Uterus (tissue), 4 donors: ENCODE results near the gene HLA-DRB1. TPM values are rescaled to one million over a fixed set of nuclear protein-coding genes. Genes with fewer than 3 reads are reported as not detected.
A peak's percentile ranks its signal among the peaks of the same experiment; 100 is the strongest.

Experiments
- DNase-seq, 2 donors: peaks; one replicate each; pipeline ENCODE4 v3.0.0-alpha.2; 2019 to 2020
- H3K27ac ChIP-seq, 2 donors: fragments of 200-600 bp; sonication (generic); 1 replicate in 1 of 2; 2 replicates in 1 of 2; pipeline ENCODE4 v1.5.1; 2016 to 2018
- H3K27me3 ChIP-seq, 2 donors: fragments of 200-600 bp; sonication (generic); one replicate each; pipeline ENCODE4 v1.5.1; 2018 to 2019; ENCODE audit warnings: control low read depth in 1 of 2
- H3K36me3 ChIP-seq, 2 donors: fragments of 200-600 bp; sonication (generic); one replicate each; pipeline ENCODE4 v1.5.1; 2019; ENCODE audit warnings: control low read depth in 1 of 2
- H3K4me1 ChIP-seq, 2 donors: fragments of 200-600 bp; sonication (generic); one replicate each; pipeline ENCODE4 v1.5.1; 2018 to 2019; ENCODE audit warnings: control low read depth in 1 of 2
- H3K4me3 ChIP-seq, 2 donors: fragments of 200-600 bp; sonication (generic); 1 replicate in 1 of 2; 2 replicates in 1 of 2; pipeline ENCODE4 v1.5.1; 2018 to 2019; ENCODE audit warnings: mild to moderate bottlenecking in 1 of 2
- H3K9me3 ChIP-seq, 2 donors: fragments of 200-600 bp; sonication (generic); one replicate each; pipeline ENCODE4 v1.5.1; 2019; ENCODE audit warnings: control low read depth in 1 of 2
- POLR2A ChIP-seq, 2 donors: fragments of 450-650 bp; IDR thresholded peaks; one replicate each; pipeline ENCODE4 v1.6.1; 2016; ENCODE audit warnings: antibody characterized with exemption in 2 of 2, mild to moderate bottlenecking in 1 of 2, moderate library complexity in 1 of 2
- intact Hi-C: fragments of 100-400 bp; cut with DNase I; formaldehyde crosslinking; loops from one replicate; pipeline ENCODE4 v1.15.1; 2023; ENCODE audit warnings: low total_unique reads
- total RNA-seq, 4 donors: library from RNA; depleted of rRNA in 3 of 4; stranded (reverse); fragments of >200 nt in 3 of 4; gene quantifications; one replicate each; pipeline versions ENCODE4 v1.1.0 to v1.2.4, GENCODE V29; 2014 to 2023
- TF ChIP-seq, protein P1 (sequence below), 4 experiments: fragments of 200-600 bp in 2 of 4; fragments of 450-650 bp in 2 of 4; sonication (generic) in 2 of 4; IDR thresholded peaks; one replicate each; pipeline ENCODE4 v1.5.1; 2016 to 2019; ENCODE audit warnings: antibody characterized with exemption in 4 of 4, mild to moderate bottlenecking in 2 of 4, moderate library complexity in 1 of 4
- donor health status: DM: yes; HTN: yes; CAD: no.

HLA-DRB1 gene
- total RNA-seq, 4 donors from 2014 or later = 15.9 to 197 (median 79.2) TPM

DNA sequence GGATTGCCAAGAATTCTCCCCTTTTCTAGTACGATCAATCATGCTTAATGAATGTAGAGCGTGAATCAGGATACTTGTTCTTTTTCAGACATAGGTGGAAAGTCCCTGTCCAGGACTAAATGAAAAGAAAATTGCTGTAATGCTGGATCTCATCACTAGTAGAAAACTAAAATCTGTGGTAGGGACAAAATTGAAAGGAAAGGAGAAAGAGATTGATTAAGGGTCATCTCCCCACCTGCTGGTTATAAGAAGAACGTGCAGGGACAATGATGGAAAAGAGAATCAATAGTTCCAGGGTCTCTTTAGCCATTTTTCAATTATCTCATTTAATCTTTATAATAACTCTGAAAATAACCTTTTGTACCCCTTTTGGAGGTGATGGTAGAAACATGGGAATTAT is 18.7 kb upstream of the HLA-DRB1 start:
- Histone ChIP-seq H3K27ac (no peak overlapping the region), H3K36me3 (no peaks in the 10 kb centered on the region), H3K27me3 (no peaks in the 10 kb centered on the region), H3K4me1 (no peaks in the 10 kb centered on the region), H3K9me3 (no peaks in the 10 kb centered on the region), H3K4me3 (no peak overlapping the region)
- DNase-seq = no peak
- intact Hi-C loops = no loop called here
- no peak for TF ChIP-seq POLR2A (IDR thresholded peaks at IDR 0.05)
- TF ChIP-seq, protein P1, sequence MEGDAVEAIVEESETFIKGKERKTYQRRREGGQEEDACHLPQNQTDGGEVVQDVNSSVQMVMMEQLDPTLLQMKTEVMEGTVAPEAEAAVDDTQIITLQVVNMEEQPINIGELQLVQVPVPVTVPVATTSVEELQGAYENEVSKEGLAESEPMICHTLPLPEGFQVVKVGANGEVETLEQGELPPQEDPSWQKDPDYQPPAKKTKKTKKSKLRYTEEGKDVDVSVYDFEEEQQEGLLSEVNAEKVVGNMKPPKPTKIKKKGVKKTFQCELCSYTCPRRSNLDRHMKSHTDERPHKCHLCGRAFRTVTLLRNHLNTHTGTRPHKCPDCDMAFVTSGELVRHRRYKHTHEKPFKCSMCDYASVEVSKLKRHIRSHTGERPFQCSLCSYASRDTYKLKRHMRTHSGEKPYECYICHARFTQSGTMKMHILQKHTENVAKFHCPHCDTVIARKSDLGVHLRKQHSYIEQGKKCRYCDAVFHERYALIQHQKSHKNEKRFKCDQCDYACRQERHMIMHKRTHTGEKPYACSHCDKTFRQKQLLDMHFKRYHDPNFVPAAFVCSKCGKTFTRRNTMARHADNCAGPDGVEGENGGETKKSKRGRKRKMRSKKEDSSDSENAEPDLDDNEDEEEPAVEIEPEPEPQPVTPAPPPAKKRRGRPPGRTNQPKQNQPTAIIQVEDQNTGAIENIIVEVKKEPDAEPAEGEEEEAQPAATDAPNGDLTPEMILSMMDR (IDR thresholded peaks at IDR 0.05) = no peak

DNA sequence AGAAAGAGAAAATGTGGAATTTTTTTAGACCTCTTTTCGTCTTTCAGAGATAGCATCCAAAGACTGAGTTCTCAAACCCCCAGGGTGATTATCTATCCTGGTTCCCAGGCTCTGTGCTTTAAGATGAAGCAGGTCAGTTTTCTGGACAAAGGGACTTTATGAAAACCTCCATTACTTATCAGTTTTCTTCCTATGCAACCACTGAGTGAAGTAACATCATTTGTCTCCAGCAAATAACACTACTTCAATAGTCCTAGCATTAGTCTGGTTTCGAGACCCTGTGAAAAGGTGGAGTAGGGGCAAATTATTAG is 18.3 kb upstream of the HLA-DRB1 start:
- no peak overlapping the region for H3K4me3 ChIP-seq
- no peaks in the 10 kb centered on the region for H3K4me1 ChIP-seq
- no peak for DNase-seq
- no peaks in the 10 kb centered on the region for H3K9me3 ChIP-seq
- no peak for TF ChIP-seq POLR2A (IDR thresholded peaks at IDR 0.05)
- TF ChIP-seq, protein P1 (IDR thresholded peaks at IDR 0.05) = no peak
- H3K27me3 ChIP-seq = no peaks in the 10 kb centered on the region
- no peaks in the 10 kb centered on the region for H3K36me3 ChIP-seq
- no peak overlapping the region for H3K27ac ChIP-seq
- intact Hi-C loops = no loop called here

DNA sequence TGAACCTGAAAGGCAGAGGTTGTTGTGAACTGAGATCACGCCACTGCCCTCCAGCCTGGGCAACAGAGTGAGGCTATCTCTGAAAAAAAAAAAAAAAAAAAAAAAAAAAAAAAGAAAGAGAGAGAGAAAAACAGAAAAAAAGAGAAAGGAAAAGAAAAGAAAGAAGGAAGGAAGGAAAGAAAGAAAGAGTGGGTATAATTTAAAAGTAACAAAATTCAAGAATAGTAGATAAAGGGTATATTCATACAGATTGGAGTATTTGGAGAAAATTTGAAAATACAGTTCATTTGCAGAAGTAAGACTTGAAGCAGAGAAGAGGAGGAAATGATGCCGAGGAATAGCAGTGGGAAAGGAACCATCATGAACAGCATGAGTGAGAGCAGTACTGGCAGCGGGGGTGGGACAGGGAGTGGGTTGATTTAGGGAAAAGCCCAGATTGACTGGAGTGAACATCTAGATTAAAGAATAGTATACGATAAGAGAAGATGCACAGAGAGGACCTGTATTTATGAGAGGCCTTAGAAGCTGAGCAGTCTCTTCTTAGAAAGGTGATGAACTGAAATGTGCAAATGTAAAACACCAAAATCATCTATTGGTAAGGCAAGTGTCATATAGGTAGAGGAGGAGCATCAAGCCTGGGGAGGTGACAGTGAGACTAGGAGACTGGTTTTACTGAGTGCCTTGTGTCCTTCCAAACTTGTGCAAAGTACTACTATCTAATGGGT is 17.8 kb upstream of the HLA-DRB1 start:
- no peaks in the 10 kb centered on the region for H3K4me1 ChIP-seq
- no peak overlapping the region for H3K4me3 ChIP-seq
- H3K36me3 ChIP-seq = no peaks in the 10 kb centered on the region
- no peak for DNase-seq
- H3K27ac ChIP-seq = no peak overlapping the region
- intact Hi-C loops = no loop called here
- TF ChIP-seq POLR2A (IDR thresholded peaks at IDR 0.05) = no peak
- TF ChIP-seq, protein P1 (IDR thresholded peaks at IDR 0.05) = no peak
- H3K9me3 ChIP-seq = no peaks in the 10 kb centered on the region
- no peaks in the 10 kb centered on the region for H3K27me3 ChIP-seq

DNA sequence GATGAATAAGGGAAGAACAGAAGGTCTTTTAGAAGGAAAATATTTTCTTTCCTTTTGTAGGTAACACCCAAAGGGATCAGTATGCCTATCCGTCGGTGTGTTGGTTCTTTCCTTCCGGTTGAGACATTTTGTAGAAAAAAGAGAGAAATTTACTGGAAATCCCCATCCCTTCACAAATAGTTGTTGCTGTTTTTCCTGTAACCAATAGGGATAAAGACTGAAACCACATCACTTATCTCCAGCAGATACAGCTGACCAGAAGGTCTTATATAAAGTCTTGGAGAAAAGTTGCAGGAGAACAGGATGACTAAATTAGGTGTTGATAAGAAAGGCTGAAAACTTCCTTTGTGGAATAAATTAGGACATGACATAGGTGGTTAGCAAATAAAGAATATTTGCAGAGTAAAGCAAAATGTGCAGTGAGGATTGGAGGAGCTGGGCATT is 14.8 kb upstream of the HLA-DRB1 start:
- intact Hi-C loops = no loop called here

DNA sequence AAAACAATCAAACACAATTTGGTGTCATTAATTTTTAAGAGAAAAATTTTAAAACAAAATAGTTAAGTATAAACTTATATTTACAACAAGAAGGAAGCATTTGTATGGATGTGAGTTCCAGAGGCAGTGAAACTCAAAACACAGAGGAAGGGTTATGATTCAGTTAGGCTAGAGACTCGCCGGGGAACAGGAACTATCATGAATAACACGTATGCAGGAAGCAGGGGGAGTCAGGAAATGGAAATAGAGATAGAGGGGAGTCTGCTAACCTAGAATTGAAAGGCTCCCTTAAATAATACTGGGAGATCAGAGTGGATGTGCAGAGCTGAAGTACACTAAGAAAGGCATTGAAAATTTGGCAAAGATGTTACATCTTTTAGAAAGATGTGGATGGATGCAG is 14.2 kb upstream of the HLA-DRB1 start:
- TF ChIP-seq POLR2A (IDR thresholded peaks at IDR 0.05) = no peak
- Histone ChIP-seq H3K27me3 (no peaks in the 10 kb centered on the region), H3K9me3 (no peaks in the 10 kb centered on the region), H3K4me3 (no peak overlapping the region), H3K27ac (peak overlapping the region in 1 of 2 donors; percentile 53), H3K4me1 (no peaks in the 10 kb centered on the region), H3K36me3 (no peaks in the 10 kb centered on the region)
- intact Hi-C loops = no loop called here
- no peak for DNase-seq

More for the DNA sequence above, 14.8 kb upstream of the HLA-DRB1 start:
- TF ChIP-seq, protein P1 (IDR thresholded peaks at IDR 0.05) = no peak
- no peak for TF ChIP-seq POLR2A (IDR thresholded peaks at IDR 0.05)
- DNase-seq = no peak
- Histone ChIP-seq H3K36me3 (no peaks in the 10 kb centered on the region), H3K27me3 (no peaks in the 10 kb centered on the region), H3K4me1 (no peaks in the 10 kb centered on the region), H3K9me3 (no peaks in the 10 kb centered on the region), H3K27ac (peak overlapping the region in 1 of 2 donors; percentile 53), H3K4me3 (no peak overlapping the region)
